Trophoblast cell (in vitro differentiated cells and primary cell): ENCODE results near the gene EVI5L.

Experiments
- DNase-seq, 2 donors: peaks; one replicate each; pipeline ENCODE4 v3.0.0-alpha.2; 2016
- H2AFZ ChIP-seq: 2 replicates; pipeline ENCODE4 v1.6.1; 2013; ENCODE audit warnings: low read length, moderate library complexity, mild to moderate bottlenecking; ENCODE audit not compliant: insufficient read depth, poor library complexity
- H2AK5ac ChIP-seq: 2 replicates; pipeline ENCODE4 v1.6.1; 2013; ENCODE audit warnings: mild to moderate bottlenecking, low read length
- H2BK120ac ChIP-seq: 2 replicates; pipeline ENCODE4 v1.6.1; 2013; ENCODE audit warnings: low read length, mild to moderate bottlenecking, moderate library complexity; ENCODE audit not compliant: insufficient read depth, poor library complexity
- H2BK12ac ChIP-seq: 2 replicates; pipeline ENCODE4 v1.6.1; 2013; ENCODE audit warnings: mild to moderate bottlenecking, low read length, moderate library complexity
- H2BK5ac ChIP-seq: 2 replicates; pipeline ENCODE4 v1.6.1; 2013; ENCODE audit warnings: low read length, low read depth, moderate library complexity, mild to moderate bottlenecking; ENCODE audit not compliant: poor library complexity
- H3K14ac ChIP-seq: 2 replicates; pipeline ENCODE4 v1.6.1; 2013; ENCODE audit warnings: mild to moderate bottlenecking, low read length
- H3K18ac ChIP-seq: 2 replicates; pipeline ENCODE4 v1.6.1; 2013; ENCODE audit warnings: mild to moderate bottlenecking, low read length
- H3K23ac ChIP-seq: 2 replicates; pipeline ENCODE4 v1.6.1; 2013; ENCODE audit warnings: low read length
- H3K27ac ChIP-seq: 2 replicates; pipeline ENCODE4 v1.5.1; 2013; ENCODE audit warnings: low read depth, mild to moderate bottlenecking, inconsistent platforms, low read length, moderate library complexity
- H3K27me3 ChIP-seq: 2 replicates; pipeline ENCODE4 v1.6.1; 2013; ENCODE audit warnings: inconsistent platforms, mild to moderate bottlenecking, low read length, moderate library complexity; ENCODE audit not compliant: insufficient read depth
- H3K36me3 ChIP-seq, 2 experiments: 1 replicate in 1 of 2; 2 replicates in 1 of 2; pipeline ENCODE4 v1.6.1; 2013; ENCODE audit warnings: low read length in 2 of 2, mild to moderate bottlenecking in 2 of 2, moderate library complexity in 1 of 2; ENCODE audit not compliant: insufficient read depth in 2 of 2, control insufficient read depth in 1 of 2
- H3K4ac ChIP-seq: 2 replicates; pipeline ENCODE4 v1.6.1; 2013; ENCODE audit warnings: low read depth, mild to moderate bottlenecking, low read length, moderate library complexity
- H3K4me1 ChIP-seq, 2 experiments: 1 replicate in 1 of 2; 2 replicates in 1 of 2; pipeline ENCODE4 v1.6.1; 2013; ENCODE audit warnings: low read length in 2 of 2, mild to moderate bottlenecking in 2 of 2, moderate library complexity in 1 of 2; ENCODE audit not compliant: insufficient read depth in 2 of 2, control insufficient read depth in 1 of 2
- H3K4me2 ChIP-seq: 2 replicates; pipeline ENCODE4 v1.6.1; 2013; ENCODE audit warnings: inconsistent platforms, mild to moderate bottlenecking, low read length, moderate library complexity
- H3K4me3 ChIP-seq: 2 replicates; pipeline ENCODE4 v1.5.1; 2013; ENCODE audit warnings: mild to moderate bottlenecking, low read depth, low read length, inconsistent platforms
- H3K79me1 ChIP-seq: one replicate; pipeline ENCODE4 v1.6.1; 2013; ENCODE audit warnings: low read length
- H3K79me2 ChIP-seq: 2 replicates; pipeline ENCODE4 v1.6.1; 2013; ENCODE audit warnings: low read length, mild to moderate bottlenecking; ENCODE audit not compliant: control insufficient read depth, insufficient read depth, poor library complexity
- H3K9ac ChIP-seq: 2 replicates; pipeline ENCODE4 v1.6.1; 2013; ENCODE audit warnings: mild to moderate bottlenecking, low read length
- H3K9me3 ChIP-seq: 2 replicates; pipeline ENCODE4 v1.6.1; 2013; ENCODE audit warnings: low read depth, mild to moderate bottlenecking, control low read depth, inconsistent platforms, low read length; ENCODE audit not compliant: insufficient read depth
- H4K12ac ChIP-seq: 2 replicates; pipeline ENCODE4 v1.6.1; 2013; ENCODE audit warnings: low read depth, mild to moderate bottlenecking, low read length, moderate library complexity
- H4K8ac ChIP-seq: 2 replicates; pipeline ENCODE4 v1.6.1; 2013; ENCODE audit warnings: low read depth, mild to moderate bottlenecking, low read length, moderate library complexity
- H4K91ac ChIP-seq: one replicate; pipeline ENCODE4 v1.6.1; 2013; ENCODE audit warnings: low read depth, mild to moderate bottlenecking, low read length, moderate library complexity
- WGBS: extraction: QIAGEN DNeasy Blood & Tissue Kit; methylation state at CpG from one replicate; pipeline ENCODE4 v1.1.7; 2013; ENCODE audit warnings: missing lambda C conversion rate; ENCODE audit not compliant: insufficient read length, insufficient coverage; ENCODE audit errors: extremely low coverage; 5-methylcytosine and 5-hydroxymethylcytosine counted together

Gene EVI5L

DNA sequence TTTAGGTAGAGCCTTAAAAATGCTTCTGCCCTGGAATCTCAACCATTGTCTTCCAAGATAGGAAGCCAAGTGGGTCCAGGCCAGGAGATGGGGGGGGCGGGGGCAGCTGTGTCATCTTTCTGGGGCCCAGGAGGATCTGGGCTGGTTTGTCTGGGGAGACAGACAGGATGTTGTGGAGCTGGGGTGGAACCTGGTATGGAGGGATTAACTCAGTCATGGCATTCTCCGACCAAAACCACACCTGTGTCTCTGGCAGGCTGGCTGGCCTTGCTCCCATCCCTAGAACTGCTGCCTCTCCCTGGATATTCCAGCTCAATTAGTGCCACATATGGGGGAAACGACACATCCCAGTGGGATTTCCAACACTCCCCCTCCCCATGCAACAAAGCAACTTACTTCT, 70.9 kb downstream of the EVI5L start:
- H3K9me3 ChIP-seq = peaks cover 2% of the 10 kb centered on the region
- H3K9ac ChIP-seq = no peak overlapping the region
- peaks cover 16% of the 10 kb centered on the region for H3K79me1 ChIP-seq
- no peak for DNase-seq
- H3K4me1 ChIP-seq = peaks cover 13 to 15% of the 10 kb centered on the region in 2 experiments
- no peak overlapping the region for H3K23ac ChIP-seq
- H3K4ac ChIP-seq = no peak overlapping the region
- H2BK5ac ChIP-seq = no peak overlapping the region
- H3K18ac ChIP-seq = no peak overlapping the region
- no peak overlapping the region for H3K27ac ChIP-seq
- no peak overlapping the region for H4K12ac ChIP-seq
- no peak overlapping the region for H3K4me2 ChIP-seq
- no peak overlapping the region for H2BK120ac ChIP-seq
- no peak overlapping the region for H3K14ac ChIP-seq
- no peak overlapping the region for H2AK5ac ChIP-seq
- peaks cover 17% of the 10 kb centered on the region for H3K79me2 ChIP-seq
- no peak overlapping the region for H4K91ac ChIP-seq
- peaks cover 3 to 4% of the 10 kb centered on the region in 2 experiments for H3K36me3 ChIP-seq
- no CpG with 5 or more reads among the region's 3 CpGs for WGBS
- no peak overlapping the region for H3K4me3 ChIP-seq
- H3K27me3 ChIP-seq = no peaks in the 10 kb centered on the region
- H2AFZ ChIP-seq = no peak overlapping the region
- no peak overlapping the region for H4K8ac ChIP-seq
- H2BK12ac ChIP-seq = no peak overlapping the region

DNA sequence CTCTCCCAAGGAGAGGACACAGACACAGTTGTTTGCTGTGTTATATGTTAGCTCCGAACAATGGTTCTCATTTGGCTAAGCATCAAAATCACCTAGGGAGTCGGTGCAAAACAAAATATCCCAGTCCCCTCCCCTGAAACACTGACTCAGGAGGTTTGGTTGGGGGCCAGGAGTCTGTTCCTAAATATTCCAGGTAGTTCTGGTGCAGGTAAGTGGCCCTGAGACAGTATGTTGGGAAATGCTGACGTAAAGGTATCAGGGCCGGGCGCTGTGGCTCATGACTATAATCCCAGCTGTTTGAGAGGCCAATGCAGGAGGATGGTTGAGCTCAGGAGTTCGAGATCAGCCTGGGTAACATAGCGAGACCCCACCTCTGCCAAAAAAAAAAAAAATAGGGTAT, 71.3 kb downstream of the EVI5L start:
- Histone ChIP-seq H3K36me3 (peaks cover 4 to 6% of the 10 kb centered on the region in 2 experiments), H3K4me1 (peaks cover 13 to 15% of the 10 kb centered on the region in 2 experiments), H2AFZ (no peak overlapping the region), H4K8ac (no peak overlapping the region), H3K27ac (no peak overlapping the region), H3K79me1 (peaks cover 16% of the 10 kb centered on the region), H2BK5ac (no peak overlapping the region), H2BK12ac (no peak overlapping the region), H2AK5ac (no peak overlapping the region), H2BK120ac (no peak overlapping the region), H3K23ac (no peak overlapping the region), H3K27me3 (no peaks in the 10 kb centered on the region), H3K18ac (no peak overlapping the region), H3K9me3 (peaks cover 2% of the 10 kb centered on the region), H3K79me2 (peaks cover 17% of the 10 kb centered on the region), H3K4me2 (no peak overlapping the region), H4K91ac (no peak overlapping the region), H4K12ac (no peak overlapping the region), H3K4me3 (no peak overlapping the region), H3K9ac (no peak overlapping the region), H3K4ac (no peak overlapping the region), H3K14ac (no peak overlapping the region)
- DNase-seq = no peak
- WGBS = no CpG with 5 or more reads among the region's 7 CpGs

- Histone ChIP-seq H3K14ac (peak overlapping the region; percentile 88), H3K4ac (peak overlapping the region; percentile 95), H3K79me1 (peaks cover 16% of the 10 kb centered on the region), H2BK120ac (peak overlapping the region; percentile 86), H3K4me2 (peak overlapping the region; percentile 97), H3K36me3 (peaks cover 7 to 8% of the 10 kb centered on the region in 2 experiments), H4K8ac (peak overlapping the region; percentile 99), H3K18ac (peak overlapping the region; percentile 97), H4K12ac (peak overlapping the region; percentile 99), H3K79me2 (peaks cover 17% of the 10 kb centered on the region), H3K4me3 (peak overlapping the region; percentile 75), H2AK5ac (peak overlapping the region; percentile 86), H3K27ac (no peak overlapping the region), H4K91ac (peak overlapping the region; percentile 97), H3K23ac (no peak overlapping the region), H3K4me1 (peaks cover 13 to 15% of the 10 kb centered on the region in 2 experiments), H3K27me3 (no peaks in the 10 kb centered on the region), H3K9me3 (peaks cover 2% of the 10 kb centered on the region), H2AFZ (peak overlapping the region; percentile 91), H3K9ac (peak overlapping the region; percentile 92), H2BK12ac (peak overlapping the region; percentile 20), H2BK5ac (peak overlapping the region; percentile 70)
- DNase-seq = peak in 1 of 2 donors; percentile 31
- no CpG with 5 or more reads among the region's 20 CpGs for WGBS
These were observed 72.8 kb downstream of the EVI5L start for GRCh38 chr19:7902796-7903243.

DNA sequence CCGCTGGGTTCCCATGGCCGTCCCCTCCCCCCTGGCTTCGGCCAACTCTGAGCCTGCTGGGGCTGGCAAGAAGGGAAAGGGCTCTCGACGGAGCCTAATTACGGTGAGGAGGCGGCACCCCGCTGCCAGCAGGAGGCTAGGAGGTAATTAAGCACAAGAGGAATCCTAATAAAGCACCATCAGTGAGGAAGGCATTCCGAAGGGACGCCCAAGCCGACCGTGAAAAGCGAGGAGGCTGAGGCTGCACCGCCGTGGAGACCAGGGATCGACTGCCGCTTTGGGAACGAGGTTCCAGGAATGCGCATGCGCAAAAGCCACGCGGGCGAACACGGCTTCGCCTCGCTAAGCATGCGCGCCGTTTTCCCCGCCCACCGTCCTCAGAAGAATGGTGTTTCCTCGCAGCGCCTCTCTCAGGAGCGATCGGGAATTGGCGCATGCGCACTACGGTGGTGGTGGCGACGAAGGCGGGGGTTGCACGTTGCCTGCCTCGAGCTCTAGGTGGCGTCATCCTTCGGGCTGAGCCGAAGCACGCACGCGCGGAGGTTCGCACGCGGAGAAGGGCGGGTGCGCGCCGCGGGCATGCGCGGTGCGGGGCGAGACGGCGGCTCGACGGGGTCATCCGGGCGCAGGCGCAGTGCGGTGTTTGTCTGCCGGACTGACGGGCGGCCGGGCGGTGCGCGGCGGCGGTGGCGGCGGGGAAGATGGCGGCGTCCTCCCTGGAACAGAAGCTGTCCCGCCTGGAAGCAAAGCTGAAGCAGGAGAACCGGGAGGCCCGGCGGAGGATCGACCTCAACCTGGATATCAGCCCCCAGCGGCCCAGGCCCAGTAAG, 73.4 kb downstream of the EVI5L start, which contains the start of gene MAP2K7:
Gene MAP2K7, plus strand, starts transcription at position 634 of the 830 bp plus-strand sequence. Its CDS starts 68 bp downstream, at position 702.
- H3K27me3 ChIP-seq = no peaks in the 10 kb centered on the region
- H3K4me1 ChIP-seq = peaks cover 13 to 15% of the 10 kb centered on the region in 2 experiments
- peak within 1 kb of the TSS; percentile 97 for H3K18ac ChIP-seq
- peak within 1 kb of the TSS; percentile 99 for H4K12ac ChIP-seq
- H3K4me3 ChIP-seq = peak within 1 kb of the TSS; percentile 91
- H3K23ac ChIP-seq = no peak within 1 kb of the TSS
- peak within 1 kb of the TSS; percentile 20 for H2BK12ac ChIP-seq
- H2AFZ ChIP-seq = peak within 1 kb of the TSS; percentile 91
- DNase-seq = peak; percentile 100
- H3K36me3 ChIP-seq = peaks cover 7 to 8% of the 10 kb centered on the region in 2 experiments
- peak within 1 kb of the TSS; percentile 97 for H3K4me2 ChIP-seq
- H3K79me2 ChIP-seq = peaks cover 17% of the 10 kb centered on the region
- peak within 1 kb of the TSS; percentile 95 for H3K4ac ChIP-seq
- peak within 1 kb of the TSS; percentile 86 for H2BK120ac ChIP-seq
- H4K91ac ChIP-seq = peak within 1 kb of the TSS; percentile 97
- peaks cover 16% of the 10 kb centered on the region for H3K79me1 ChIP-seq
- H2AK5ac ChIP-seq = peak within 1 kb of the TSS; percentile 86
- peaks cover 2% of the 10 kb centered on the region for H3K9me3 ChIP-seq
- peak within 1 kb of the TSS; percentile 99 for H4K8ac ChIP-seq
- H2BK5ac ChIP-seq = peak within 1 kb of the TSS; percentile 88
- peak within 1 kb of the TSS; percentile 86 for H3K27ac ChIP-seq
- peak within 1 kb of the TSS; percentile 88 for H3K14ac ChIP-seq
- WGBS = no CpG with 5 or more reads among the region's 89 CpGs
- peak within 1 kb of the TSS; percentile 92 for H3K9ac ChIP-seq
